Raji (cell line): ENCODE data around the gene WDR83.

ENCODE experiments used
- POLR2A ChIP-seq: IDR thresholded peaks from 2 replicates; pipeline ENCODE4 v1.6.1; 2011; ENCODE audit warnings: low read depth, low read length, control low read depth; ENCODE audit not compliant: insufficient read depth

WDR83 gene, protein sequence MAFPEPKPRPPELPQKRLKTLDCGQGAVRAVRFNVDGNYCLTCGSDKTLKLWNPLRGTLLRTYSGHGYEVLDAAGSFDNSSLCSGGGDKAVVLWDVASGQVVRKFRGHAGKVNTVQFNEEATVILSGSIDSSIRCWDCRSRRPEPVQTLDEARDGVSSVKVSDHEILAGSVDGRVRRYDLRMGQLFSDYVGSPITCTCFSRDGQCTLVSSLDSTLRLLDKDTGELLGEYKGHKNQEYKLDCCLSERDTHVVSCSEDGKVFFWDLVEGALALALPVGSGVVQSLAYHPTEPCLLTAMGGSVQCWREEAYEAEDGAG

DNA sequence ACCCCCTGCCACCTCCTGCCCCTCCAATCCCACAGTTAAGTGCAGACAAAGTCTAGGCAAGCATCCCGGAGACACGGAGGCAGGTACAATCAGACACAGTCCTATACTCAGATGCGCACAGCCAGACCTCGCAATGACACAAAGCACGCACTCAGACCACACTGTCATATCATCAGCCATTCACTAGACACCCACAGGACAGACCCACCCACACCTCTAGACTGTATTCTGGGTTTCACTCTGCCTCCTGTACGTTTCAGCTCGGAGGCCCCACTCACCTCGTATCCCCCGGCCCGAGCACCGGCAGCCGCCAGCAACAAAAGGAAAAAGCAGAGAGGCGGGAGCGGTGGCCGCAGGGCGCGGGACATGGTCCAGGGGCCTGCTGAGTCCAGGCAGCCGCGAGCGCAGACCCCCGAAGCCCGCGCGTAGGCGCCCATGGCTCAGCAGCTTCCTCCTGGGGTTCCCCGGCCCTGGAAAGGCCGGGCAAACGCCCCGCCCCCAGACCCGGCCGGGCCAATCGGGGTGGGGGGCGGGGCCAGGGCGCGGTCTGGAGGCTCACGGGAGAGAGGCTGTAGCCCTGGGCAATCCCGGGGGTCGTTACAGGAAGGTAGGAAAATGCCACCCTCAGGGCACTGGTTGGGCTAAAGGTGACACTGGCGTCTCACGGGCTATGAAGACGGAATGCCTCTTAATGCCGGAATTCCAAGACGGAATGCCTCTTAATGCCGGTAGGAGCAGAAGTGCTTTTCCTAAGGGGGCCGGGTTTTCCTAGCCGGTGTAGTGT lies at the start of gene WDR83, which contains the start of gene MAN2B1:
TSS of gene WDR83 (plus strand) at position 543 of the 784 bp plus-strand sequence. CDS start 2,984 bp downstream, outside the sequence.
TSS of gene MAN2B1 (minus strand) at position 478 of the 784 bp plus-strand sequence. CDS start at position 437, 41 bp downstream.
- peak; percentile 77 for TF ChIP-seq POLR2A

DNA sequence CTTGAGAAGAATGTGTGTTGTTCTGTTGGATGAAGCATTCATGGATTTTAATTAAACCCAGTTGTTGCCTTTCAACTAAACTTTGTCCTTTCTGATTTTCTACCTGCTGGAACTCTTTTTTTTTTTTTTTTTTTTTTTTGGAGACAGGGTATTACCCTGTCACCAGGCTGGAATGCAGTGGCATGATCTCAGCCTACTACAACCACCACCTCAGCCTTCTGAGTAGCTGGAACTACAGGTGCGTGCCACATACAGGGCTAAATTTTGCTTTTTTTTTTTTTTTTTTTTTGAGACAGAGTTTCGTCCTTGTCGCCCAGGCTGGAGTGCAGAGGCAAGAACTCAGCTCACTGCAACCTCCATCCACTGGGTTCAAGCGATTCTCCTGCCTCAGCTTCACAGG lies 49.0 kb upstream of the WDR83 start:
- TF ChIP-seq POLR2A: no peak

DNA sequence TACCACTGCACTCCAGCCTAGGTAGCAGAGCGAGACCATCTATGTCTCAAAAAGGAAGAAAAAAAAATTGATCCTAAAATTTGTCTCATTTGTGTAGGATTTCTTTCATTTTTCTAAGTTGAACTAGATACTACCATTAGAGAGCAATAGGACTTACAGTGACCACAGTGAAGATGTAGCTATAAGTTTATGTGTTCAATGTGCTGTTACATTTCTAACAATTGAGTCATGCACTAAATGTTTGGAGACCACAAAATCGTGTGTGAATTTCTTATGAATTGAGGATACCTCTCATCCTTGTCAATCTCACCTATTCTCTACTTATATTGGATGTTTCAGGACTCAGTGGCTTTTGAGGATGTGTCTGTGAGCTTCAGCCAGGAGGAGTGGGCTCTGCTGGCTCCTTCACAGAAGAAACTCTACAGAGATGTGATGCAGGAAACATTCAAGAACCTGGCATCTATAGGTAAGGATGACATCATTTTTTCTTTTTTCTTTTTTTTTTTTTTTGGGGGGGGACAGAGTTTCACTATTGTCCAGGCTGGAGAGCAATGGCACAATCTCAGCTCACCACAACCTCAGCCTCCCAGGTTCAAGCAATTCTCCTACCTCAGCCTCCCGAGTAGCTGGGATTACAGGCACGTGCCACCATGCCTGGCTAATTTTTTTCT lies 43.1 kb upstream of the WDR83 start:
- no peak for TF ChIP-seq POLR2A

DNA sequence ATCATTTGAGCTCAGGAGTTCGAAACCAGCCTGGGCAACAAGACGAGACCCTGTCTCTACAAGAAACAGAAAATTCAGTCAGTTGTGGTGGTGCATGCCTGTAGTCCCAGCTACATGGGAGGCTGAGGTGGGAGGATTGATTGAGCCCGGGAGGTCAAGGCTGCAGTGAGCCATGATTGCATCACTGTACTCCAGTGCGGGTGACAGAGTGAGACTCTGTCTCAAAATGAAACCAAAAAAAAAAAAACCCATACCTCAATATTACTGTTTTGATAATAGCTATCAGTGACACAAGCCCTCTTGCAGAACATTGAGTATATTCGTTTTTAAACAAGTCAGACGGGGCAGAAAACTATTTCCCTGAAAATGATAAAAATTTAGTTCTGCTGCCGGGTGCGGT lies 39.6 kb upstream of the WDR83 start:
- no peak for TF ChIP-seq POLR2A

DNA sequence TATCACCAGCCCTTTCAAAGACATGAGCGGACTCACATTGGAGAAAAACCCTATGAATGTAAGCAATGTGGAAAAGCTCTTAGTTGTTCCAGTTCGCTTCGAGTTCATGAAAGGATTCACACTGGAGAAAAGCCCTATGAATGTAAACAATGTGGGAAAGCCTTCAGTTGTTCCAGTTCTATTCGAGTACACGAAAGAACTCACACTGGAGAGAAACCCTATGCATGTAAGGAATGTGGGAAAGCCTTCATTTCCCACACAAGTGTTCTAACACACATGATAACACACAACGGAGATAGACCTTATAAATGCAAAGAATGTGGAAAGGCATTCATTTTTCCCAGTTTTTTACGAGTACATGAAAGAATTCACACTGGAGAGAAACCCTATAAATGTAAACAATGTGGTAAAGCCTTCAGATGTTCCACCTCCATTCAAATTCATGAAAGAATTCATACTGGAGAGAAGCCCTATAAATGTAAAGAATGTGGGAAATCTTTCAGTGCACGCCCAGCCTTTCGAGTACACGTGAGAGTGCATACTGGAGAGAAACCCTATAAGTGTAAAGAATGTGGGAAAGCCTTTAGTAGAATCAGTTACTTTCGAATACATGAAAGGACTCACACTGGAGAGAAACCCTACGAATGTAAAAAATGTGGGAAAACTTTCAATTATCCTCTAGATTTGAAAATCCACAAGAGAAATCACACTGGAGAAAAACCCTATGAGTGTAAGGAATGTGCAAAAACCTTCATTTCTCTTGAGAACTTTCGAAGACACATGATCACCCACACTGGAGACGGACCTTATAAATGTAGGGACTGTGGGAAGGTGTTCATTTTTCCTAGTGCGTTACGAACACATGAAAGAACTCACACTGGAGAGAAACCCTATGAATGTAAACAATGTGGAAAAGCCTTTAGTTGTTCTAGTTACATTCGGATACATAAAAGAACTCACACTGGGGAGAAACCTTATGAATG lies 38.3 kb upstream of the WDR83 start:
- no peak for TF ChIP-seq POLR2A

DNA sequence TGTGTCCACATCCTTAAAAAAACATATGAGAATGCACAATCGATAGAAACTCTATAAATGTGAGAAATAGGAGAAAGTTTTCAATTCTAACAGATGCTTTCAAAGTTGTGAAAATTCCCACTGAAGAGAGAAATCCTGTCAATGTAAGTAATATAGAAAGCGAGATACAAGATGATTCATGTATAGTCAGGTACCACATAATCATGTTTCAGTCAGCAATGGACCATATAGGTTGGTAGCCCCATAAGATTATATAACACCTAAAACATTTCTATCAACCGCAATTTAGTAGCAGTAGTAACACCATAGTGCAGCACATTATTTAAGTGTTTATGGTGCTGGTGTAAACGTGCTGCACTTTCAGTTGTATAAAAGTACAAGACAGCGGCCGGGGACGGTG lies 37.4 kb upstream of the WDR83 start:
- no peak for TF ChIP-seq POLR2A

DNA sequence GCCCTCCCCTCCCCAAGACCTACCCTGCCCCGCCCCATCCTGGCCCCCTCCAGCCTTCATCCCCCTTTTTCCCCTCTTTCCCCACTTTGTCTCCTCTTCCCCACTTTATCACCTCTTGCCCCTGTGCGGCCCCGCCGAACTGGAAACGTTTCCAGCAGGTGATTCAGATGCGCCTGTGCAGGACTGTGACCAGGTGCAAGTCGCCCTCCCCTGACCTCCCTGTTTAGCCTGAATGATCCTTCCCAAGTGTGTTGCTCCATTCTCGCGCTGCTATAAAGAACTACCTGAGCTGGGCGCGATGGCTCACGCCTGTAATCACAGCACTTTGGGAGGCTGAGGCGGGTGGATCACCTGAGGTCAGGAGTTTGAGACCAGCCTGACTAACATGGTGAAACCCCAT lies 30.0 kb upstream of the WDR83 start:
- no peak for TF ChIP-seq POLR2A

DNA sequence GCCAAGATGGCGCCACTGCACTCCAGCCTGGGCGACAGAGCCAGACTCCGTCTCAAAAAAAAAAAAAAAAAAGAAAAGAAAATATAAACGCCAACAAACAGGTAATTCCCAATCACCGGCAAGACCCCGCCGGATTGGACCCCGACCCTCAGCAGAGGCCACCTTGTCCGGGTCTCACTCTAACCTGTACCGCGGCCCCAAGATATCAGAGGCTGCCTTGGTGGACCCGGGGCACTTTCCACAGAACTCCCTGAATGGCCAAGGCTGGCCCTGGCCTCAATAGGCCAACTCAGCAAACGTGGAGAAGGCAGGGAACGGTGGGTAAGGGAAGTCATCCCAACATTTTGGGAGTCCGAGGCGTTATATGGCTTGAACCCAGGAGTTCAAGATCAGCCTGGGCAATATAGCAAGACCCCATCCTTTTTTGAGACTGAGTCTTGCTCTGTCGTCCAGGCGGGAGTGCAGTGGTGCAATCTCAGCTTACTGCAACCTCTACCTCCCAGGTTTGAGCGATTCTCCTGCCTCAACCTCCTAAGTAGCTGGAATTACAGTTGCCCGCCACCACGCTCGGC lies 27.9 kb upstream of the WDR83 start:
- no peak for TF ChIP-seq POLR2A

DNA sequence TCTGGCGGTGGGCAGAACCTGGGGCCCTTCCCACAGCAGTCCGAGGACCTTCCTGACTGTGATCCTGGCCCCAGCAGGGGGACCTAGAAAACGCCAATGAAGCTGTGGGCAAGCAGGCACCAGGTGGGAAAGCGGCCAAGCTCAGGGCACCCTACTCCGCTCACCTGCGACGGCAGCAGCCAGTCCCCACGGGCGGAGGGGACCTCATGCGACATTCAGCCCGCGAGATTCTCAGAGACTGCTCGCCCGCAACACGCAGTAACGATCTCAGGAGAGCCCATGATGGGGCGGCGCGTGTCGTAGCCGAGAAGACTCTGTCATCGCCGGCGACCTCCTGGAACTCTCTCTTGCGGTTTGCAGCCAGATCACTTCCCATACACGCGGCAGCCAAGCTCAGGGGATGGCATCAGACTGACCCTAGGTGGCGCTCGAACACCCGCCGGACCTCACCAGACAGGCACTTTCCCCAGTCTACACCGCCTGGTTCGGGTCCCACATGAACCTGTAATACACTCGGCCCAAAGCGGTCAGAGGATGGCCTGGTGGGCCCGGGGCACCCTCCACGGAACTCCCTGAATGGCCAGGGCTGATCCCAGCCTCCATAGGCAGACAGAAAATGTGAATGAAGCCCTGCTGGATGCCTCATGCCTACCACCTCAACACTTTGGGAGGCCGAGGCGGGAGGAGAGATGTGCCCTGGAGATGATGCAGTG lies 26.6 kb upstream of the WDR83 start:
- TF ChIP-seq POLR2A: no peak

DNA sequence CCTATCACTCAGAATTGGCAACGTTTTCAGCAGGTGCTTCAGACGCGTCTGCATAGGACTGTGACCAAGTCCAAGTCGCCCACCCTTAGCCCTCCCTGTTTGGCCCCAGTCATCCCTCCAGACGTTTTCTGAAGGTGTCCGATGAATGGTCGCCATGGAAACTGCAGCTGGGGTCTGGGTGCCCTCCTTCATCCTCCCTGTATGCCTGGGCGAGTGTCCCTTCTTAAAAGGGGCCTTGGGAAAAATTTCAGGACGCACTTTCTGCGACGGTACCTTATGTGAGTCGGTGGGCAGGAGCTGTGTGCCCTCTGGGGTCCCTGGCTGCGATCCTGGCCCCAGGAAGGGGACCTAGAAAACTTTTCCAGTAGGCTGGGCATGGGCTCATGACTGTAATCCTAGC lies 25.2 kb upstream of the WDR83 start:
- no peak for TF ChIP-seq POLR2A

DNA sequence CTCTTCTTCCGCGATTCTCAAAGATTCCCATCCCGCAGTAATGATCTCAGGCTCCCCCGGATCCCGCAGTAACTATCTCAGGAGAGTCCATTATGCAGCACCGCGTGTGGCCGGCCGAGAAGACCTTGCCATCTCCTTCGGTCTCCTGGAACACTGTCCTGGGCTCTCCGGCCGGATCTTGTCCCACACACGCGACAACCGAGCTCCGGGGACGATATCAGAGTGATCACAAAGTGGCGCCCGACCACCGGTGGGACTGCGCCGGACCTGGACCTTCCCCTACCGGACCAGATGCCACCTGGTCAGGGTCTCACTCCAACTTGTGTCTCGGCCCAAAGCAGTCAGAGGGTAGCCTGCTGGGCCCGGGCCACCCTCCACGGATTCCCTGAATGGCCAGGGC lies 24.1 kb upstream of the WDR83 start:
- no peak for TF ChIP-seq POLR2A

DNA sequence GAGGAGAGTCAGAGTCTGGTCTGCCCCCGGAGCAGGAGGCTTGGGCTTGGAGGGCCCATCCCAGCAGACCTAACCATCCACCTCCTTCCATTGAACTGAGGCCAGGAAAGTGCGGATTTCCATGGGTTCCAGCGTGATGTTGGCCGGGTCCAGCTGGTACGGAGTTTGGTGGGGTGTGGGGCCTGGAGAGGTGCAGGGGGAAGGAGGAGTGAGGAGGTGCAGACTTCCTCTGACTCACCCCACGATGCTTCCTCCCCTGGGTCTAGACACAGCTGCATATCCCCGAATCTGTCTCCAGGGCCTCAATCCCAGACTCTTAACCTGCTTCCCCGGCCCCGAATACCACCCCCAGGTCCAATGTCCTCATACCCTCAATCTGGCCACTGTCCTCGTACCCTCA lies 20.1 kb upstream of the WDR83 start:
- TF ChIP-seq POLR2A: no peak

DNA sequence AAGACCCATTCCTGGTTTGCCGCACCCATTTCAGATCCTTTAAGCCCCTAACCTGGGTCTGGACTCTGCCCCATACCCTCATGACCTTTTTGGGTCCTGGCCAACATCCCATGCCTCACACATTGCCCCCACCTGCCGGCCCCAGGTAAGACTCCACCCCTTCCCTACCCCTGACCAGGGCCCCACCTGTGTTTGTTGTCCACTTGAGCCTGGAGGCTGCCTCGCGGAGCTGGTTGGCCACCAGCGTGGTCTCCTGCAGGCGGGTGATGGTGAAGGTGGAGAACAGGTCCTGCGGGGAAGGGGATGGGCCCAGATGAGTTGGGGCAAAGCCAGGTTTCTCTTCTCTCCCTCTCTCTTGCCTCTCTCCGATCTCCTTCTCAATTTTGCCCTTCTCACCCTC lies 19.6 kb upstream of the WDR83 start:
- no peak for TF ChIP-seq POLR2A

DNA sequence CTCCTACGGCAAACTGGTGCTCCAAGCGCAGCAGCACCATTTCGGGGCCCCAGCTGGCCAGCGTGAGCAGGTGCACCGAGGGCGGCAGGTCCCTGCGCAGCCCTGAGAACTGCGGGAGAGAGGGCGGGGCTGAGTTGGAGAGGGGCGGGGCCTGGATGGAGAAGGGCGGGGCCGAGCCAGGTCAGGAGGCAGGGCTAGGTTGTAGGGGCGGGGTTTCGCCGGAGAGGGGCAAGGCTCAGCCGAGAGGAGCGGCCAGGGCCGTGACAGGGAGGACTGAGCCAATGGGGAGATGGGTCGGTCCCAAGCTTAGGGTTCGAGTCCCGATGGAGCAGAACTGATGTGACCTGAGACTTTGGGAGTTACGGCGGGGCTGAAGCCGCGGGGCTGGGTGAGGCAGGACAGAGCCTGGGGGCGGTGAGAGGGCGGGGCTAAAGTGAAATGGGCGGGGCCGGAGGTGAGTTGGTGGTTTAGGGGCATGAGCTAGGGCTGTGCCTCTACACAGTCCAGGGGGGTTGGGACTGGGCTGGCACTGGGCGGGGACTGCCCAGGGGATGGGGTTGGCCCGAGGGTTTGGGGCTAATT lies 19.0 kb upstream of the WDR83 start:
- TF ChIP-seq POLR2A: no peak

DNA sequence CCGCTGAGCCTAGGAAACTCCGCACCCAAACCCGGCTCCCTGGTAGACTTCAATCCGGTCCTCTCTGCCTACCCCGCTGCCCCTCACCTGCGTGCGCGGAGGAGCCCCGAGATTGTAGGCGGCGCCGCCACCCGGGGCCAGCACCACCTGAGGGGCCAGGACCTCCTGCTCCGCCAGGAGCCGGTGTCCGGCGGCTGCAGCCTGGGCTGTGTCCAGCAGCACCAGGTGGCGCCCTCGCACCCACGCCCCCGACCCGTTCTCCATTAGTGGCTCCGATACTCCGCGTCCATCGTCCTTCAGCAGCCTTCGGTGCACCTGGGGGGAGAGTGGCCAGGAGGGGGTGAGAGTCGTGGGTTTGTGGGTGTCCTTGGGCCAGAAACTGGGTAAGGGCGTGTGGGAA lies 18.5 kb upstream of the WDR83 start:
- no peak for TF ChIP-seq POLR2A
